Right cardiac atrium (tissue), 5 donors: ENCODE measurements around the gene MDP1. TPM values are rescaled to one million over a fixed set of nuclear protein-coding genes. Genes with fewer than 3 reads are reported as not detected.
"Not testable (repeated sequence)": the region's sequence is repeated elsewhere in the genome, so short reads cannot be mapped to it uniquely, and the experiment has no call there.

ENCODE experiments used
- ATAC-seq, 2 donors: fragments of 200-7000 bp; cut with Tn5 transposase; one replicate each; pipeline versions ENCODE4 v1.8.0 to v1.9.1; 2020; ENCODE audit warnings: moderate library complexity in 2 of 2, mild to moderate bottlenecking in 1 of 2
- DNase-seq, 3 donors: peaks; one replicate each; pipeline ENCODE4 v3.0.0-alpha.2; 2020
- H3K27ac ChIP-seq: one replicate; pipeline ENCODE4 v1.5.1; 2013; ENCODE audit warnings: mild to moderate bottlenecking, low read length, control low read depth, moderate library complexity
- H3K27me3 ChIP-seq: one replicate; pipeline ENCODE4 v1.6.1; 2013; ENCODE audit not compliant: control insufficient read depth, insufficient read depth
- H3K4me1 ChIP-seq: one replicate; pipeline ENCODE4 v1.6.1; 2013; ENCODE audit warnings: low read length; ENCODE audit not compliant: control insufficient read depth, insufficient read depth
- H3K4me3 ChIP-seq: one replicate; pipeline ENCODE4 v1.5.1; 2013; ENCODE audit warnings: low read length, control low read depth
- H3K9me3 ChIP-seq: one replicate; pipeline ENCODE4 v1.6.1; 2013; ENCODE audit warnings: low read length; ENCODE audit not compliant: control insufficient read depth
- WGBS: extraction: QIAGEN DNeasy Blood & Tissue Kit; methylation state at CpG from one replicate; pipeline ENCODE4 v1.1.7; 2013; 5-methylcytosine and 5-hydroxymethylcytosine counted together
- intact Hi-C, 4 donors: fragments of 100-400 bp; cut with DNase I; formaldehyde crosslinking; loops; one replicate each; pipeline versions ENCODE4 v1.11.0 to v1.14.0; 2022 to 2023
- polyA plus RNA-seq: library from polyadenylated mRNA; stranded (reverse); fragments of 200-250 nt; gene quantifications from one replicate; pipeline ENCODE4 v1.2.3, GENCODE V29; 2013
- total RNA-seq, 4 donors: library from RNA; stranded (reverse); fragmentation: NEBNext Ultra II Directional; extraction: Animal tissue kit (Norgen Biotek cat#: 25700); gene quantifications; one replicate each; pipeline ENCODE4 v1.2.1, GENCODE V29; 2021
- donor health status: healthy with polysubstance abuse.
- donor health status: DM: no; HTN: yes; CAD: no.
- donor health status: DM: no; HTN: no; CAD: no.
- donor health status: DM: no; HTN: yes; CAD: no; lungs with severe emphysema.
- donor health status: DM: yes; HTN: yes; CAD: no.

MDP1 gene
- total and polyA plus RNA-seq, 5 donors: 15.7 to 26.8 (median 19.2) TPM

- ATAC-seq (no peak), DNase-seq (no peak)
- H3K9me3 ChIP-seq: no peaks in the 10 kb centered on the region
- H3K27ac ChIP-seq: no peak overlapping the region
- H3K4me1 ChIP-seq: no peaks in the 10 kb centered on the region
- WGBS: 95% methylated on average over 11 of the region's 11 CpGs
- no peak overlapping the region for H3K4me3 ChIP-seq
- H3K27me3 ChIP-seq: no peaks in the 10 kb centered on the region
- intact Hi-C loops: no loop called here
Measured at GRCh38 chr14:24206260-24207103, 9.4 kb downstream of the MDP1 start.

- Histone ChIP-seq H3K27ac (no peak overlapping the region), H3K4me1 (no peaks in the 10 kb centered on the region), H3K27me3 (no peaks in the 10 kb centered on the region), H3K9me3 (no peaks in the 10 kb centered on the region), H3K4me3 (no peak overlapping the region)
- ATAC-seq (no peak), DNase-seq (no peak)
- WGBS: 94% methylated on average over 7 of the region's 7 CpGs
- intact Hi-C loops: no loop called here
Measured at GRCh38 chr14:24204163-24205146, 11.4 kb downstream of the MDP1 start.

- H3K27me3 ChIP-seq, DNase-seq, H3K9me3 ChIP-seq, H3K4me1 ChIP-seq, H3K27ac ChIP-seq, intact Hi-C loops, ATAC-seq, H3K4me3 ChIP-seq: not testable (repeated sequence)
- WGBS: 98% methylated on average over 16 of the region's 16 CpGs
Measured at GRCh38 chr14:24203249-24203886, 12.5 kb downstream of the MDP1 start.

- WGBS: 91% methylated on average over 8 of the region's 8 CpGs
- intact Hi-C loops, H3K27ac ChIP-seq, H3K4me1 ChIP-seq, H3K4me3 ChIP-seq, H3K27me3 ChIP-seq, H3K9me3 ChIP-seq, ATAC-seq, DNase-seq: not testable (repeated sequence)
Measured at GRCh38 chr14:24202538-24202937, 13.3 kb downstream of the MDP1 start.

- H3K4me1 ChIP-seq: no peaks in the 10 kb centered on the region
- no peaks in the 10 kb centered on the region for H3K27me3 ChIP-seq
- DNase-seq: no peak
- 84% methylated on average over 7 of the region's 7 CpGs for WGBS
- no peaks in the 10 kb centered on the region for H3K9me3 ChIP-seq
- ATAC-seq: no peak
- intact Hi-C loops: no loop called here
- H3K4me3 ChIP-seq: no peak overlapping the region
- H3K27ac ChIP-seq: no peak overlapping the region
Measured at GRCh38 chr14:24198814-24199524, 16.9 kb downstream of the MDP1 start.

GRCh38 chr14:24197056-24197450 lies 18.8 kb downstream of the MDP1 start:
- no peak for ATAC-seq
- no peak overlapping the region for H3K4me3 ChIP-seq
- H3K4me1 ChIP-seq: no peaks in the 10 kb centered on the region
- H3K9me3 ChIP-seq: no peaks in the 10 kb centered on the region
- intact Hi-C loops: no loop called here
- no peak for DNase-seq
- H3K27me3 ChIP-seq: no peaks in the 10 kb centered on the region
- no peak overlapping the region for H3K27ac ChIP-seq
- 87% methylated on average over 2 of the region's 2 CpGs for WGBS

GRCh38 chr14:24196071-24197055 lies 19.5 kb downstream of the MDP1 start:
- Histone ChIP-seq H3K27me3 (no peaks in the 10 kb centered on the region), H3K9me3 (no peaks in the 10 kb centered on the region), H3K27ac (peak overlapping the region; percentile 88), H3K4me1 (no peaks in the 10 kb centered on the region), H3K4me3 (peak overlapping the region; percentile 73)
- WGBS: 34% methylated on average over 33 of the region's 33 CpGs
- ATAC-seq (peak; percentile 28 to 36), DNase-seq (no peak)
- intact Hi-C loops: no loop called here

GRCh38 chr14:24195186-24196070 lies 20.4 kb downstream of the MDP1 start, which contains the start of gene TM9SF1:
Gene TM9SF1, minus strand, starts transcription at chr14:24195441. Its CDS starts 422 bp downstream, at chr14:24195019.
- WGBS: under 1% methylated on average over 89 of the region's 89 CpGs
- DNase-seq (peak; percentile 94 to 96 (median 95)), ATAC-seq (peak; percentile 95)
- H3K27ac ChIP-seq: peak within 1 kb of the TSS; percentile 88
- no peaks in the 10 kb centered on the region for H3K4me1 ChIP-seq
- intact Hi-C loops: no loop called here
- H3K4me3 ChIP-seq: peak within 1 kb of the TSS; percentile 73
- H3K9me3 ChIP-seq: no peaks in the 10 kb centered on the region
- H3K27me3 ChIP-seq: no peaks in the 10 kb centered on the region

- Histone ChIP-seq H3K4me3 (peak overlapping the region; percentile 73), H3K27me3 (no peaks in the 10 kb centered on the region), H3K9me3 (no peaks in the 10 kb centered on the region), H3K4me1 (no peaks in the 10 kb centered on the region), H3K27ac (peak overlapping the region; percentile 88)
- ATAC-seq (peak; percentile 1 to 3), DNase-seq (no peak)
- WGBS: 48% methylated on average over 8 of the region's 8 CpGs
- intact Hi-C loops: no loop called here
Measured at GRCh38 chr14:24194873-24195185, 21.0 kb downstream of the MDP1 start.
